22Rv1 (cell line): ENCODE results near the gene SKI.

Experiments used
- ZFX ChIP-seq: fragments of 450-650 bp; IDR thresholded peaks from 2 replicates; pipeline ENCODE4 v1.6.1; 2017; ENCODE audit warnings: antibody characterized with exemption, borderline replicate concordance
- TF ChIP-seq, protein P1 (sequence below): fragments of 450-650 bp; IDR thresholded peaks from 2 replicates; pipeline ENCODE4 v1.5.1; 2017; ENCODE audit warnings: mild to moderate bottlenecking

- TF ChIP-seq, protein P1, sequence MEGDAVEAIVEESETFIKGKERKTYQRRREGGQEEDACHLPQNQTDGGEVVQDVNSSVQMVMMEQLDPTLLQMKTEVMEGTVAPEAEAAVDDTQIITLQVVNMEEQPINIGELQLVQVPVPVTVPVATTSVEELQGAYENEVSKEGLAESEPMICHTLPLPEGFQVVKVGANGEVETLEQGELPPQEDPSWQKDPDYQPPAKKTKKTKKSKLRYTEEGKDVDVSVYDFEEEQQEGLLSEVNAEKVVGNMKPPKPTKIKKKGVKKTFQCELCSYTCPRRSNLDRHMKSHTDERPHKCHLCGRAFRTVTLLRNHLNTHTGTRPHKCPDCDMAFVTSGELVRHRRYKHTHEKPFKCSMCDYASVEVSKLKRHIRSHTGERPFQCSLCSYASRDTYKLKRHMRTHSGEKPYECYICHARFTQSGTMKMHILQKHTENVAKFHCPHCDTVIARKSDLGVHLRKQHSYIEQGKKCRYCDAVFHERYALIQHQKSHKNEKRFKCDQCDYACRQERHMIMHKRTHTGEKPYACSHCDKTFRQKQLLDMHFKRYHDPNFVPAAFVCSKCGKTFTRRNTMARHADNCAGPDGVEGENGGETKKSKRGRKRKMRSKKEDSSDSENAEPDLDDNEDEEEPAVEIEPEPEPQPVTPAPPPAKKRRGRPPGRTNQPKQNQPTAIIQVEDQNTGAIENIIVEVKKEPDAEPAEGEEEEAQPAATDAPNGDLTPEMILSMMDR: no peak
- TF ChIP-seq ZFX: no peak
Observed at GRCh38 chr1:2345297-2346075, 117.4 kb downstream of the SKI start.
